ENCODE results near the gene AGRN.

DNA sequence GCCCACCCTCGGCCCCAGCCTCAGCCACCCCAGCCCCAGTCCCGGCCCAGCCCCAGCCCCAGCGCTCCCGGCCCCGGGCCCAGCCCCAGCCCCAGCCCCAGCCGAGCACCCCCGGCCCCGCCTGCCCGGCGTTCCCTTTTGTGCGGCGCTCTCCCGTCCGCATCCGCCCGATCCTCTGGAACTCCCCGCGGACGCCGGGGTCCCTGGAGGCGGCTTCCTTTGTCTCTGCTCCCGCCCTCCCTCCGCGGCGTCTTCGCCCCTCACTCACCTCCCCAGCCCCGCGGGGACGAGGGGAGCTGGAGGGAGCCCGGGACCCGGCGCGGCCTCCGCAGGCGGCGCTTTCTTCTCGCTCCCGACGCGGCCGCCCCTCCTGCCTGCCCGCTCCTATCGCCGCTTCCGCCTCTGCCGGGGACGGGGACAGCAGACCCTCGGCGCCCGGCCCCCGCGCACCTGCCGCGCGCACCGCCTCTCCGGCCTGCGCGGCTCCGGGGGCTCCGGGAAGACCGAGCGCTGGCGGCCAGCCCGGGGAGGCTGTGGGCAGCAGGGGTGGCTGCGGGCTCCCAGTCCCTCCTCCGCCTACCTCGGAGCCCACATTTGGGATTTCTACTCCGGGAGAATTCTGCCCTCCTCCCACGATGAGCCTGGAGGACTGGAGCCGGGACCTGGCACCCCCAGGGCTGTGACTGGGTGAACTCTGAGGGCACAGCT, 14.0 kb downstream of the AGRN start:
- TF ChIP-seq RAD21 (IDR thresholded peaks at IDR 0.05; ENCODE audit: low read depth) (no peak), CEBPB (IDR thresholded peaks at IDR 0.05) (no peak), TAF1 (IDR thresholded peaks at IDR 0.05; ENCODE audit: low read depth) (no peak), EP300 (IDR thresholded peaks at IDR 0.05; ENCODE audit: borderline replicate concordance) (no peak), ZBTB7A (IDR thresholded peaks at IDR 0.05; ENCODE audit: low read depth) (no peak), FOXM1 (IDR thresholded peaks at IDR 0.05; ENCODE audit: borderline replicate concordance, low read depth) (no peak)
- TF ChIP-seq, protein P1, sequence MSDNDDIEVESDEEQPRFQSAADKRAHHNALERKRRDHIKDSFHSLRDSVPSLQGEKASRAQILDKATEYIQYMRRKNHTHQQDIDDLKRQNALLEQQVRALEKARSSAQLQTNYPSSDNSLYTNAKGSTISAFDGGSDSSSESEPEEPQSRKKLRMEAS (IDR thresholded peaks at IDR 0.05): no peak
- TF ChIP-seq, protein P2, sequence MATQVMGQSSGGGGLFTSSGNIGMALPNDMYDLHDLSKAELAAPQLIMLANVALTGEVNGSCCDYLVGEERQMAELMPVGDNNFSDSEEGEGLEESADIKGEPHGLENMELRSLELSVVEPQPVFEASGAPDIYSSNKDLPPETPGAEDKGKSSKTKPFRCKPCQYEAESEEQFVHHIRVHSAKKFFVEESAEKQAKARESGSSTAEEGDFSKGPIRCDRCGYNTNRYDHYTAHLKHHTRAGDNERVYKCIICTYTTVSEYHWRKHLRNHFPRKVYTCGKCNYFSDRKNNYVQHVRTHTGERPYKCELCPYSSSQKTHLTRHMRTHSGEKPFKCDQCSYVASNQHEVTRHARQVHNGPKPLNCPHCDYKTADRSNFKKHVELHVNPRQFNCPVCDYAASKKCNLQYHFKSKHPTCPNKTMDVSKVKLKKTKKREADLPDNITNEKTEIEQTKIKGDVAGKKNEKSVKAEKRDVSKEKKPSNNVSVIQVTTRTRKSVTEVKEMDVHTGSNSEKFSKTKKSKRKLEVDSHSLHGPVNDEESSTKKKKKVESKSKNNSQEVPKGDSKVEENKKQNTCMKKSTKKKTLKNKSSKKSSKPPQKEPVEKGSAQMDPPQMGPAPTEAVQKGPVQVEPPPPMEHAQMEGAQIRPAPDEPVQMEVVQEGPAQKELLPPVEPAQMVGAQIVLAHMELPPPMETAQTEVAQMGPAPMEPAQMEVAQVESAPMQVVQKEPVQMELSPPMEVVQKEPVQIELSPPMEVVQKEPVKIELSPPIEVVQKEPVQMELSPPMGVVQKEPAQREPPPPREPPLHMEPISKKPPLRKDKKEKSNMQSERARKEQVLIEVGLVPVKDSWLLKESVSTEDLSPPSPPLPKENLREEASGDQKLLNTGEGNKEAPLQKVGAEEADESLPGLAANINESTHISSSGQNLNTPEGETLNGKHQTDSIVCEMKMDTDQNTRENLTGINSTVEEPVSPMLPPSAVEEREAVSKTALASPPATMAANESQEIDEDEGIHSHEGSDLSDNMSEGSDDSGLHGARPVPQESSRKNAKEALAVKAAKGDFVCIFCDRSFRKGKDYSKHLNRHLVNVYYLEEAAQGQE (IDR thresholded peaks at IDR 0.05; ENCODE audit: low read depth): no peak
- TF ChIP-seq, protein P3, sequence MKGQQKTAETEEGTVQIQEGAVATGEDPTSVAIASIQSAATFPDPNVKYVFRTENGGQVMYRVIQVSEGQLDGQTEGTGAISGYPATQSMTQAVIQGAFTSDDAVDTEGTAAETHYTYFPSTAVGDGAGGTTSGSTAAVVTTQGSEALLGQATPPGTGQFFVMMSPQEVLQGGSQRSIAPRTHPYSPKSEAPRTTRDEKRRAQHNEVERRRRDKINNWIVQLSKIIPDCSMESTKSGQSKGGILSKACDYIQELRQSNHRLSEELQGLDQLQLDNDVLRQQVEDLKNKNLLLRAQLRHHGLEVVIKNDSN (IDR thresholded peaks at IDR 0.05): no peak
